Umbilical cord (tissue), 2 donors: ENCODE data around the gene CSN1S1. TPM values are rescaled to one million over a fixed set of nuclear protein-coding genes. Genes with fewer than 3 reads are reported as not detected.

Experiments used
- DNase-seq: peaks from one replicate; pipeline ENCODE4 v3.0.0-alpha.2; 2015; ENCODE audit warnings: low spot score
- total RNA-seq: library from RNA; depleted of rRNA; stranded (reverse); fragments of >200 nt; gene quantifications from one replicate; pipeline ENCODE4 v1.2.3, GENCODE V29; 2014; ENCODE audit warnings: low replicate concordance; ENCODE audit not compliant: insufficient read depth

The CSN1S1 gene
- total RNA-seq, 1 donor from 2014 or later: not detected

DNA sequence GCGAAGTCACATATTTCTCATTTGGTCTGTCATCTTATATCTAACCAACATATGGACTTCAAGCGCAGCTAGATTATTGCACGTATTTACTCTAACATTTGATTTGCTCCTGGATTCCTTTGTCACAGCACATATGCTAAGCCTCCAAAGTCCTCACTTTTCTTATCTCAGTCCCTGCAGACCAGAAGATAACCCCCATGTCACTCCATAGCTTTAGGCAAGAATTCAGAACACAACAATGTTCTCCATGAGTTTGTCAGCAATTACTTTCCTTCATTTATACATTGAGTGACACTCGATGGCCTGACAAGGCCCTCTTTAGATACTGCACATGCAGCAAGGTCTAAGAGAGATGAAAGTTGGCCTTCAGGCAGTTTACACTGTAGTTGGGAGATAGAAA, 60.1 kb downstream of the CSN1S1 start:
- DNase-seq: no peak

DNA sequence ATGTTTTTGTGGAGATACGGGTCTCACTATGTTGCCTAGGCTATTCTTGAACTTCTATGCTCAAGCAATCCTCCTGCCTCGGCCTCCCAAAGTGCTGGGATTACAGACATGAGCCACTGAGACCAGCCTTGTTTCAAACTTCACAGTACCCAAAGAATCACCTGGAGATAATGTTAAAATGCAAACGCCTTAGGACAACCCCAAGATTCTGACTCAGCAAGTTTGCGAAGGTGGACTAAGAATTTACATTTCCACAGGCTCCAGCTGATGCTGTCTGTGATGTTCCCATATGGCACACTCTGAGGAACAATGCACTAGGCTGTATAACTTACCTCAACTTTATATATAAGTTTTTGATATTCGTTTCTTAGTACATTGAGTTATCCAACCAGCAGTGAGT, 63.9 kb downstream of the CSN1S1 start:
- DNase-seq: no peak

DNA sequence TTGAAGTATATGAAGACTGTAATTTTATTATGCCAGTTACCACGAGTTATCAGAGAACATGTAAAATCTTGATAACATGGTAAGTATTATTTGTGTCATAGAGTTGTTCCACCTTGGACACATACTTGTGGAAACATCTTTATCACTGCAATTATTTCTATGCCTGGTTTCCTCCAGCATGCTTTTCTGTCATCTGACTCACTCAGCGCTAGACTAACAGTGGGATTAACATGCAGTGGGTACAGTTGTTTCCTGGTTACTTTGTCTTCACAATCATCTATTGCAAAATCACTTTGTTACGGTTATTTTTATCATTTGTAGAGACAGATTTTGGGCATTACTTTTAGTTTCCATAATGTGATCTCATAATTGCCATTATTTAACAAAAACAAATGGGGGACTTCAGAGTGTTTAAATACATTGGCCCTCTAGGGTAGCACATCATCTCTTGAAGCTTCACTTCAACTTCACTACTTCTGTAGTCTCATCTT, 64.7 kb downstream of the CSN1S1 start, which contains the start of gene STATH:
STATH (plus strand) TSS at position 441 of the 491 bp plus-strand sequence. CDS start 2,472 bp downstream, outside the sequence.
- no peak for DNase-seq

Other genes with a start within 250 kb of the CSN1S1 start
- gene SULT1B1, start 170.4 kb upstream of the CSN1S1 start, total RNA-seq: 7.9 TPM
- gene SULT1E1, start 70.9 kb upstream of the CSN1S1 start, total RNA-seq: 102 TPM
- not detected for gene CSN2, start 34.7 kb downstream of the CSN1S1 start, total RNA-seq
- gene STATH, start 64.9 kb downstream of the CSN1S1 start, total RNA-seq: 5.8 TPM
- 4.8 TPM for gene HTN3, start 97.4 kb downstream of the CSN1S1 start, total RNA-seq
- gene HTN1, start 119.4 kb downstream of the CSN1S1 start, total RNA-seq: 4.1 TPM
- gene PRR27, start 223.2 kb downstream of the CSN1S1 start, total RNA-seq: 7.7 TPM